Loucy (cell line): Measurements from ENCODE around the gene RFX3.

Experiments
- H2AFZ ChIP-seq: fragments of 200-600 bp; sonication (generic); 2 replicates; pipeline ENCODE4 v1.6.0; 2016; ENCODE audit warnings: antibody characterized with exemption, mild to moderate bottlenecking, low read length, moderate library complexity
- H3F3A ChIP-seq: fragments of 200-600 bp; 2 replicates; pipeline ENCODE4 v1.6.0; 2016; ENCODE audit warnings: antibody characterized with exemption, low read depth, mild to moderate bottlenecking
- H3K27me3 ChIP-seq: fragments of 200-600 bp; sonication (generic); 2 replicates; pipeline ENCODE4 v1.6.1; 2014; ENCODE audit warnings: low read length, mild to moderate bottlenecking; ENCODE audit not compliant: insufficient read depth, poor library complexity, severe bottlenecking
- H3K36me3 ChIP-seq: fragments of 200-600 bp; sonication (generic); 2 replicates; pipeline ENCODE4 v1.6.1; 2016; ENCODE audit warnings: low read length; ENCODE audit not compliant: insufficient read depth
- H3K4me1 ChIP-seq: fragments of 200-600 bp; sonication (generic); 2 replicates; pipeline ENCODE4 v1.5.1; 2014; ENCODE audit warnings: low read length, mild to moderate bottlenecking; ENCODE audit not compliant: insufficient read depth, poor library complexity, severe bottlenecking
- H3K4me2 ChIP-seq: fragments of 200-600 bp; sonication (generic); 2 replicates; pipeline ENCODE4 v1.6.0; 2014; ENCODE audit warnings: antibody characterized with exemption, low read length, low read depth, mild to moderate bottlenecking; ENCODE audit not compliant: poor library complexity, severe bottlenecking
- H3K4me3 ChIP-seq: fragments of 200-600 bp; sonication (generic); 2 replicates; pipeline ENCODE4 v1.5.1; 2014; ENCODE audit warnings: low read length, mild to moderate bottlenecking, mixed read lengths; ENCODE audit not compliant: poor library complexity, severe bottlenecking
- H3K79me2 ChIP-seq: fragments of 200-600 bp; sonication (generic); 2 replicates; pipeline ENCODE4 v1.6.1; 2014; ENCODE audit warnings: low read length; ENCODE audit not compliant: insufficient read depth
- H3K9ac ChIP-seq: fragments of 200-600 bp; sonication (generic); 2 replicates; pipeline ENCODE4 v1.6.0; 2014; ENCODE audit warnings: mild to moderate bottlenecking, low read depth, low read length, moderate library complexity; ENCODE audit not compliant: poor library complexity, severe bottlenecking
- H3K9me2 ChIP-seq: fragments of 200-600 bp; sonication (generic); replicated peaks from 2 replicates; pipeline ENCODE4 v1.6.1; 2016; ENCODE audit warnings: low read depth, low read length, mixed read lengths
- H3K9me3 ChIP-seq: fragments of 200-600 bp; sonication (generic); 2 replicates; pipeline ENCODE4 v1.6.1; 2014; ENCODE audit warnings: mild to moderate bottlenecking, antibody characterized with exemption, low read length, low read depth; ENCODE audit not compliant: insufficient read depth
- H4K20me1 ChIP-seq: fragments of 200-600 bp; sonication (generic); 2 replicates; pipeline ENCODE4 v1.6.0; 2014; ENCODE audit warnings: antibody characterized with exemption, low read length, mild to moderate bottlenecking; ENCODE audit not compliant: insufficient read depth, poor library complexity, severe bottlenecking
- EZH2phosphoT487 ChIP-seq: fragments of 200-600 bp; IDR thresholded peaks from 2 replicates; pipeline ENCODE4 v1.6.1; 2018; ENCODE audit warnings: antibody characterized with exemption, mild to moderate bottlenecking, moderate library complexity, borderline replicate concordance
- TF ChIP-seq, protein P1 (sequence below): fragments of 200-600 bp; sonication (generic); conservative IDR thresholded peaks from 2 replicates; pipeline ENCODE4 v1.5.1; 2014; ENCODE audit warnings: mild to moderate bottlenecking, antibody characterized with exemption, low read length

Gene RFX3

GRCh38 chr9:3510796-3511195 is 15.0 kb downstream of the RFX3 start:
- no peak overlapping the region for H3K4me2 ChIP-seq
- H3K9me2 ChIP-seq: no peaks in the 10 kb centered on the region
- H4K20me1 ChIP-seq: peaks cover 3% of the 10 kb centered on the region
- H3K79me2 ChIP-seq: peaks cover 18% of the 10 kb centered on the region; the same call in 1 of the 2 replicates
- no peaks in the 10 kb centered on the region for H3K9me3 ChIP-seq
- no peaks in the 10 kb centered on the region for H3K36me3 ChIP-seq
- no peaks in the 10 kb centered on the region for H3K27me3 ChIP-seq
- no peak overlapping the region for H3K9ac ChIP-seq
- TF ChIP-seq EZH2phosphoT487: no peak
- TF ChIP-seq, protein P1, sequence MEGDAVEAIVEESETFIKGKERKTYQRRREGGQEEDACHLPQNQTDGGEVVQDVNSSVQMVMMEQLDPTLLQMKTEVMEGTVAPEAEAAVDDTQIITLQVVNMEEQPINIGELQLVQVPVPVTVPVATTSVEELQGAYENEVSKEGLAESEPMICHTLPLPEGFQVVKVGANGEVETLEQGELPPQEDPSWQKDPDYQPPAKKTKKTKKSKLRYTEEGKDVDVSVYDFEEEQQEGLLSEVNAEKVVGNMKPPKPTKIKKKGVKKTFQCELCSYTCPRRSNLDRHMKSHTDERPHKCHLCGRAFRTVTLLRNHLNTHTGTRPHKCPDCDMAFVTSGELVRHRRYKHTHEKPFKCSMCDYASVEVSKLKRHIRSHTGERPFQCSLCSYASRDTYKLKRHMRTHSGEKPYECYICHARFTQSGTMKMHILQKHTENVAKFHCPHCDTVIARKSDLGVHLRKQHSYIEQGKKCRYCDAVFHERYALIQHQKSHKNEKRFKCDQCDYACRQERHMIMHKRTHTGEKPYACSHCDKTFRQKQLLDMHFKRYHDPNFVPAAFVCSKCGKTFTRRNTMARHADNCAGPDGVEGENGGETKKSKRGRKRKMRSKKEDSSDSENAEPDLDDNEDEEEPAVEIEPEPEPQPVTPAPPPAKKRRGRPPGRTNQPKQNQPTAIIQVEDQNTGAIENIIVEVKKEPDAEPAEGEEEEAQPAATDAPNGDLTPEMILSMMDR: no peak
- no peak overlapping the region for H2AFZ ChIP-seq
- H3K4me3 ChIP-seq: no peak overlapping the region
- peaks cover 23% of the 10 kb centered on the region for H3K4me1 ChIP-seq
- no peaks in the 10 kb centered on the region for H3F3A ChIP-seq

- TF ChIP-seq, protein P1: no peak
- no peak for TF ChIP-seq EZH2phosphoT487
- Histone ChIP-seq H3K9me2 (no peaks in the 10 kb centered on the region), H3K36me3 (no peaks in the 10 kb centered on the region), H3K4me1 (peaks cover 20% of the 10 kb centered on the region), H3K4me2 (no peak overlapping the region), H3K9ac (no peak overlapping the region), H4K20me1 (peaks cover 3% of the 10 kb centered on the region), H3K27me3 (no peaks in the 10 kb centered on the region), H2AFZ (no peak overlapping the region), H3K9me3 (no peaks in the 10 kb centered on the region), H3K4me3 (no peak overlapping the region), H3F3A (no peaks in the 10 kb centered on the region), H3K79me2 (peaks cover 18% of the 10 kb centered on the region; the same call in 1 of the 2 replicates)
These were observed 15.9 kb downstream of the RFX3 start for GRCh38 chr9:3509926-3510325.

DNA sequence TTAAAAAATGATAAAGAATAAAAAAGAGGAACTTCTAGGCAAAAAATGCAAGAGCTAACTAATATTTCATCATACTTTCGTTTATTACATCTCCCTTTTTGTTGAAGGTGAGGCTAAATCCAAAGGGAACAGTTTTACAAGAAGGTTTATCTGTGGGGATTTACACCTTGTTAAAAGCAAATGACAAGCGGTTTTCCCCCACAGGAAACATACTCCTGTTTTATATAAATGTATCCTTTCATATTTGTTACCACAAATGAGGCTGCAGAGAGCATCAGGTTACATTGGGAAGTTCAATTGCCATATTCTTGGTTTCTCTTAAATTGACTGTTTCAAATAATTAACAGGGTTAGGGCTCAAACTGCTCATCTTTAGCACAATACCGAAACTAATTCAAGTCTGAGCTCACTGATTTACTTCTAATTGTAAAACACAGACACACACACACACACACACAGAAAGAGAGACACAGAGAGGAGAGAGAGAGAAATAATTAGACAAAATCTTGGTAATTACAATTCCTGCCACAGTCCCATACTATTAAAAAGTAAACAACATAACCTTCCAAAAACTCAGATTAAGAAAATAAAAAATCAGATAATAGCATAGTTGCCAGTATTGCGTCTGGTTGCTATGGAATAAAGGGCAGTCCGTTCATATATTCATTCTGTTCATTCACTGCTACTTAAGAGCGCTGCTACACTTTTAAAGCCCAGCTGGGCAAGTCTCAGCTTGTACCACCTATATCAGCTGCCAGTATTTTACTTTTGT is 17.1 kb downstream of the RFX3 start:
- H3K36me3 ChIP-seq: no peaks in the 10 kb centered on the region
- H3K9me2 ChIP-seq: no peaks in the 10 kb centered on the region
- H3K9me3 ChIP-seq: no peaks in the 10 kb centered on the region
- H3F3A ChIP-seq: peaks cover under 1% of the 10 kb centered on the region; the same call in 1 of the 2 replicates
- H2AFZ ChIP-seq: no peak overlapping the region
- H3K9ac ChIP-seq: peak overlapping the region; percentile 34
- 0 out of 2 replicates have a peak, but pooled peaks have one; percentile 11 for TF ChIP-seq EZH2phosphoT487
- TF ChIP-seq, protein P1: no peak
- H4K20me1 ChIP-seq: peaks cover 3% of the 10 kb centered on the region
- peak overlapping the region; percentile 38 for H3K4me2 ChIP-seq
- H3K4me3 ChIP-seq: no peak overlapping the region
- peaks cover 17% of the 10 kb centered on the region for H3K4me1 ChIP-seq
- peaks cover 7% of the 10 kb centered on the region; the same call in 1 of the 2 replicates for H3K79me2 ChIP-seq
- no peaks in the 10 kb centered on the region for H3K27me3 ChIP-seq
